Epidermal melanocyte (primary cell): ENCODE measurements around the gene NATD1.
A peak's percentile ranks its signal among the peaks of the same experiment; 100 is the strongest.

Source experiments
- DNase-seq: peaks from one replicate; pipeline ENCODE4 v3.0.0; 2011; ENCODE audit warnings: low spot score; ENCODE audit not compliant: insufficient read length

NATD1 gene

GRCh38 chr17:21289902-21290571, 36.8 kb upstream of the NATD1 start:
- no peak for DNase-seq

DNA sequence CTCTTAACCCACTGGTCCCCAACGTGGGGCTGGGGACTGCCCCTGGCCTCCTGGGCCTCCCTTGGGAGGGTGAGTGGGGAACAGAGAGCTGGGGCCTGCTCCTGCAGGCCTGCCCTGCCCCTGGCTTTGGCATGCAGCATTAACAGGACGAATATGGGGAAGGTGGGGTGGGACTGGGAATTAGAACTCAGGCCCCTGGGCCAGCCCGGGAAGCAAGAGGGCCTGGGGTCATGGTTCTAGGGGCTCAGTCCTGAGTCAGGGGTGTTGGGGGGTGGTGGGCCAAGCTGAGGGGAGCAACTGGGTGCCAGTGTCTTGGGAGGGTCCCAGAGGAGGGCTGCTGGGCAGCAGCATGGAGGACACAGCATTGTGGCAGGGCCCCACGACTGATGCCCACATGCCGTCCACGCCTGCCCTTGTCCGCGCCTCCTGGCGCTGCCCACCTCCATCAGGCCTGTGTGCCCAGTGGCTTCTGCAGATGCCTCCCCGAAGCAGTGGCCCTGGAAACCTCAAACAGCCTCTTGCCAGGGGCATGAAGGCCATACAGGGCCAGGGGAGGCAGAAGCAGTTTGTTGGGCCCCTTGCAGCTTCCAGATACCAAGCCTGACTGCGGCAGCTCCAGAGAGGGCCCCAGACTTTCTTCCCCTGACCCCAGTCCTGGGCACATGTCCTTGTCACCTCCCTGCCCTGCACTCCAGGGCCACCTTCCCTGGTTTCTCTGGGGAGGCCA, 36.1 kb upstream of the NATD1 start:
- no peak for DNase-seq

DNA sequence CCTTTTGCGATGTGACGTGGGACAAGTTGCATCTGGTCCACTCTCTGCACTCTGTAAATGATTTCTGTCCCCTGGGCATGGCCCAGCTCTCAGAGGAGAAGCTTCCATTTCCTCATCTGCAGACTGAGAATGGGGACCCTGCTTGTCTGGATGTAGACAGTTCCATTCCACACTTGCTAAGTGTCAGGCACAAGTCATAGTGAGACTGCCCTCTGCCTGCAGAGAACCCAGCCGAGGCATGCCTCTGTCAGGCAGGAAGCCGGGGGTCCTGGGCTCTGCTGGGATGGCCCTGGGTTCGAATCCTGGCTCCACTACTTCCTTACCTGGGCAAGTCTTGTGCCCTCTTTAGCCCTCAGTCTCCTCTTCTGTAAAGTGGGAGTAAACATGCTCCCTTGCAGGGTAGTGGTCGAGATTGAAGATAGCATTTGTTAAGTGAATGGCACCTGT, 35.4 kb upstream of the NATD1 start:
- no peak for DNase-seq

DNA sequence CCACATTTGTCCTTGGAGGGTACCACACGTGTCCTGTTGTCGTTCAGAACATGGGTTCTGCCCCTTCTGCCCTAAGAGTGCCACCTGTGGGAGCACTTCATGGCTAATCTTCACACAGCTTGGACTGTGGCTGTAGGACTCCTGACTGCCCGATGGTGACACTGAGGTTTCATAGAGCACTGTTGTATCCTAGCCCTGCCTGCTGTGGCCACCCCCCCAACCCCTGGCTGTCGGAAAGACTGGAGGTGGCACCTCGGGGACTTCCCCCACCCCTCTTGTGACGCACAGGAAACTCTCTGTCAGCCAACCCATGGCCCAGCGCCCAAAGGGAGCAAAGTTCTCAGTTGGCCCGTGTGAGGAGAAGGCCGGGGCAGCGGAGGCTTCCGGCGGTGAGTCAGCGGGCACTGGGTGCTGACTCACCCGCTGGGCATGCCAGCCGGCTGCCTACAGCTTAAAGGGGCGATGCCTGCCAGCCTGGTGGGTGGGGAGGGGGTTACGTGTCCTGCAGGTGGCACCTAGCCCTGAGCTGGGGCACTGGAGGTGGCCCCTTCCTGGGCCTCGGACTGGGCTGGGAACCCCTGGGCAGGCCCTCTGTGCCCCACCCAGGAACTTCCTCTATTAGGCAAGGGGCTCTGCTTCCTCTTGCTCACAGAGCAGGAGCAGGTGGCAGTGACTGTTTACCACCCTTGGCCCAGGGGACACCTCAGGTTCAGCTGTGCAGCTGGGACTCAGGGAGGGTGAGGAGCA, 34.7 kb upstream of the NATD1 start:
- peak; percentile 82 for DNase-seq

GRCh38 chr17:21286909-21287702, 33.9 kb upstream of the NATD1 start:
- DNase-seq, result peak; percentile 13

DNA sequence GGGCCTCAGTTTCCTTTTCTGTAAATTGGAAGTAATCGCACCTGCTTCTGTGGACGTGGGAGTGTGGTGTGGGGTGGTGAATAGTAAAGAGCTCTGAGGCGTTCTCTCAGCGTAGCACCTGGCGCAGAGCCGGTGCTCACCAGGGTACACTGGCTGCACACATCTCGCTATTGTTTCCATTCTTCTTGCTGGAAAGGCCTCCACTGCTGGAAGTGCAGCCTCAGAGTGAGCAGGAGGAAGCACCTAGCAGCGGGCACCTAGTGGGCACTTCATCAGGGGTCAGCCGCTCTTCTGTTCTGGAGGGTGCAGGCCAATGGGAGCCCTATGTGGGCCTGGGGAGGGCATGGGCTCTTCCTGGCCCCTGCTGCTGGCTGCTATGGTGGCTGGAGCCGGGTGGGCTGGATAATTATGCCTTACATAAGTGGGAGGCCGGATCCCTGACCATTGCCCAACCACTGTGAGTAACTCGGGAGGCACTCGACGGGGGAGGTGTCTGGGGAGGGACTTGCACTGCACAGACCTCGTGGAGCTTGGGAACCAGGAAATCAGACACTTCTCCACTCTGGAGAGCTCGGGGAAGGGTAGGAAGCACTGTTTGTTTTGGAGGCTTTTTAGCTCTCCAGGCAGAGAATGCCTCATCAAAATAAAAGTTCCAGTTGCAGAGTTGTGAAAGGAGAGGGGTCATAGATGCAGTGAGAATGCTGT, 33.0 kb upstream of the NATD1 start:
- peak; percentile 86 for DNase-seq

DNA sequence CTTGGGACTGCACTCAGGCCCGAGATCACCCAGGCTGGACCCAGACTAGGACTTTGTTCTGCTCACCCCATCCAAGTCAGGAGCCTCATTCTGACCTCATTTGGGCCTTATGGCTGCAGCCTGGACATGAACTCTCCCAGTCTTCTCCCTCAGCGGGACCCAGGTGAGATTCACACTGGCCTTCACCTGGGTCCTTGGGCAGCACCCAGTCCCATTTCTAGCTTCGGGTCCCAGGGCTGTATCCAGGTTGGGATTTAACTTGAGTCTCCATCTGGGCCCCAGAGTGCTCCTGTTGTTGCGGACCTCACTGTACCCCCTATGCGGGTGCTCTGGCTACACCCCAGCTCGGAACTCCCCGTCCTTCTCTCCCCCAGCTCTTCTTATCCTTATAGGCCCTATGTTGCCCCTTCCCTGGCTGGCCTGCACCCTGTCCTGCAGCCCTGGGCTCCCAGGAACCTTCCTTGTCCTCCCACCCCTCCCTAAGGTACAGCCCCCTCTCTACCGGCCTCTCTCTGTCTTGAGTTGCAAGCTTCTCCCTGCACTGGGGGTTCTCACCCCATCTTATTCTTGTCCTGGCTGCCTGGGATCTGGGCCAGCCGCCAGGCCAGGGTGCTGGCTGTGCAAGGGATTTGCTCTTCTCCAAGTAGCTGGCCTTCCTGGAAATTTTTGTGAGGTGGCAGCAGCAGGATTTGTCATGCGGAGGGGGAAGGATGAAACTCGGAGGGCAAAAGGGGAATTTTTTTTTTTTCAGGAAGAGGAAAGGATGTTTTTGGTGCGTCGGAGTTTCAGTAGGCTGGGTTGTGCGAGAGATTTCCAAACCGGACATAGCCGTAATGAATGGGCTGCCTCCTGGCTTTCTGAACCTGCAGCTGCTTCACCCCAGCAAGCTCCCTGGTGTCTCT, 32.2 kb upstream of the NATD1 start:
- DNase-seq, result no peak

- DNase-seq, result peak; percentile 96
These were observed 31.3 kb upstream of the NATD1 start, which contains the start of gene MAP2K3 for GRCh38 chr17:21284319-21285163. Gene MAP2K3, plus strand, starts transcription at chr17:21284711. Its CDS starts 210 bp downstream, at chr17:21284921.

DNA sequence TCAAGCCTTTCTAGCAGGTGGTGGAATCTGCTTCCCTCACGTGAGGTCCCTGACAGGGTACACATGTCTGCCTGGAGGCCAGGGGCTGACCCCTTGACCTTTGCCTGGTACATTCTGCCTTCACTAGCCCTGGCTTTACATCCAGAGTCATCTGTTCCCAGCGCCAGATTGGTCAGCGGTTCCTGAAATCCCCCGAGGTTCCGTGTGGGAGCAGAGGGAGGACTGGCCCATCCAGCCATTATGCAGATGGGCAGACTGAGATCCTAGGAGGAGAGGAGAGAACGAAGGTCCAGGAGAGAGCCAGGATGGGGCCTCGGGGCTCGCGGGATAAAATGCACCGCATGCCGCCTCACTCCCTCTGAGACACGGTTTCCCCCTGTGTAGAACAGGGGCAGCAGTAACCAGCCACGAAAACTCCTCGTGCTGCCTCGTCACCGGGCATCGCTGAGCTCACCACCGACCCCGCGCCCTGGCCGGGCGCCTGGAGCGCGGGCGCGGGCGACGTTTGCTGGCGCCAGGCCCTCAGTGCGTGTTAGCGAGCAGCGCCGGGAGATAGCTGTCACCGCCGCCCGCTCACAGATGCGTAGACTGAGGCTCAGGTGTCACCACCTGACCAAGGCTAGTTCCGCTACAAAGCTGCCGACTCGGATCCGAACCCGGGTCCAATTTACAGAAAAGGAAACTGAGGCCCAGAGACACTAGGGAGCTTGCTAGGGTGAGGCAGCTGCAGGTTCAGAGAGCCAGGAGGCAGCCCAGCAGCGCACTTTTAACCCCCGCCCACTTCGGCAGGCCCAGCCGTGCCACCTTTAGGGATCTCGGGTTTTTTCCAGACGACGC, 30.5 kb upstream of the NATD1 start:
- DNase-seq, result no peak

DNA sequence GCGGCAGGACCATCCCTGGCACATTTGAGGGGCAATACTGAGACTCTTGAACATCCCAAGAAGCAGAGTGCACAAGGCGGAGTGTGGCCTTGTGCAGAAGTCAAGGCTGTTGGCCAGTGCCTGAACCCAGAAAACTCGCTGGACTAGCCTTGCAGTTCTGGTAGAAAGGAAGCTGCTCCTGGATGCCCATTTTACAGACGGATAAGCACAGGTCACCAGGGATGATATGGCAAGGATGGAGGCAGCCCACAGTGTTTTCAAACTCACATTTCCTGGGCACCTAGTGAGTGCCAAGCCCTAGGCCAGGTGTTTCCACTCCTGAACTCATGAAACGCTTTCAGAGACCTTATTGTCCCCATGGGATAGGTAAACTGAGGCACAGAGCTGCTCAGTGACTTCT, 29.6 kb upstream of the NATD1 start:
- DNase-seq, result no peak

DNA sequence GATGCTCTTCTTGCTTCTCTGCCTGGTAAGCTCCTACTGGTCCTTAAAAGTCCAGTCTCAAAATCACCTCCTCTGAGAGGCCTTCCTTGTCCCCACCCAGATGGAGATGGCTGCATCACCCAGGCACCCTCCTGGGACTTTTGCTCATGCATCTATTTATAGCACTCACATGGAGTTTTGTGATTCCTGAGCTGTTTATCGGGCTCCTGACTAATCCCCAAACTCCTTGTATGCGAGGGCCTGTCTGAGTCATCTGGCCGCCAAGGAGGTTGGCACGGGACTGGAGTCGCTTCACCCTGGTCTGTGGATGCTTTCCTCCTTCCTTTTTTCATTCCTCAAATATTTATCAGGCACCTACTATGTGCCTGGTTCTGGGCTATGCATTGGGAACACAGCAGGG, 29.0 kb upstream of the NATD1 start:
- DNase-seq, result peak; percentile 41

DNA sequence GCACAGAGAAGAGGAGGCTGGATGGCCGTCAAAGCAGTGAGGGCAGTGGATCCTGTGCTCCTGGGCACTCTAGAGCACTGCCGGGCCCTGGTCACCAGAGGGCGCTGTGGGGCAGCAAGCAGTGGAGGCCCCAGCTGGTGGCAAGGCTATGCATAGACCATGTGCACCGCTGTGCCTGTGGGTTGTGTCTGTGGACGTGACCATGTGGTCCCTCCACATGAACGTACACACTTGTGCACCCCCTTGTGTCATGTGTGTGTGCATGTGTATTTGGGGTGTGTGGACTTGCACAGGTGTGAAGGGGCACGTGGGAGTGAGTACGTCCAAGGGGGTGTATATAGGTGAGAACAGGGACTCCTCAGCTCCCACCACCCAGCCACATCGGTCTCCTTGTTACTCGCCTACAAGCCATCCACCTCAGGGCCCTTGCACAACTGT, 26.9 kb upstream of the NATD1 start:
- peak; percentile 78 for DNase-seq

DNA sequence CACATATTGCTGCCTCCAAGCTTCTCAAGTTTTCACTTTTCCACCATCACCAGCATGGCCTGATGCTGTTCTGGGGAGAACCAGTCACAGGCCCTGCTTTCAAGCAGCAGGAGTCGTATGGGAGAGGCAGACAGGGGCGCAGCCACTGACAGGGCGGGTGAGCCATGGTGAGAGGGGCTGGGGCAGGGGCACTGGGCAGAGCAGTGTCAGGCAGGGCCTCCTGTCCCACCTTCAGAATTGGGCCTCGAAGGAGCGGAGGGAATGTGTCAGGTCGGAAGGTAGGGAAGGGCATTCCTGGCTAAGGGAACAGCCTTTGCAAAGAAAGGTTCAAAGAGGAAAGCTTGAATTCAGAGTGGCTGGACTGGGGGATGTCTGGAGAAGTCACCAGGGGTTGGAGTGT, 26.4 kb upstream of the NATD1 start:
- DNase-seq, result no peak

- DNase-seq, result no peak
These were observed 26.0 kb upstream of the NATD1 start for GRCh38 chr17:21279198-21279535.

- no peak for DNase-seq
These were observed 25.4 kb upstream of the NATD1 start for GRCh38 chr17:21278450-21279197.

GRCh38 chr17:21277332-21277731, 24.1 kb upstream of the NATD1 start:
- no peak for DNase-seq

GRCh38 chr17:21276264-21276588, 23.0 kb upstream of the NATD1 start:
- no peak for DNase-seq
